Liver (tissue), 9 donors: ENCODE measurements around the gene MON2. TPM values are rescaled to one million over a fixed set of nuclear protein-coding genes. Genes with fewer than 3 reads are reported as not detected.

Experiments
- DNase-seq: peaks from one replicate; pipeline ENCODE4 v3.0.0-alpha.2; 2017; ENCODE audit warnings: low spot score
- H3K27ac ChIP-seq, 2 donors: one replicate each; pipeline ENCODE4 v1.7.0; 2013; ENCODE audit warnings: inconsistent platforms in 2 of 2, low read length in 2 of 2, control low read depth in 1 of 2, low read depth in 1 of 2, mild to moderate bottlenecking in 1 of 2
- H3K27me3 ChIP-seq, 4 donors: one replicate each; pipeline versions ENCODE4 v1.6.1 to v1.7.0; 2013; ENCODE audit warnings: low read length in 3 of 4, inconsistent platforms in 1 of 4, mild to moderate bottlenecking in 1 of 4, moderate library complexity in 1 of 4; ENCODE audit not compliant: control insufficient read depth in 4 of 4, insufficient read depth in 4 of 4
- H3K36me3 ChIP-seq, 4 donors: one replicate each; pipeline versions ENCODE4 v1.6.1 to v1.7.0; 2013; ENCODE audit warnings: low read length in 3 of 4, mild to moderate bottlenecking in 3 of 4, low read depth in 1 of 4, moderate library complexity in 1 of 4; ENCODE audit not compliant: control insufficient read depth in 4 of 4, insufficient read depth in 3 of 4
- H3K4me1 ChIP-seq, 4 donors: one replicate each; pipeline versions ENCODE4 v1.6.1 to v1.7.0; 2013; ENCODE audit warnings: low read length in 3 of 4, mild to moderate bottlenecking in 3 of 4, moderate library complexity in 1 of 4; ENCODE audit not compliant: control insufficient read depth in 4 of 4, insufficient read depth in 4 of 4
- H3K4me3 ChIP-seq, 3 donors: one replicate each; pipeline versions ENCODE4 v1.6.1 to v1.7.0; 2013; ENCODE audit warnings: low read length in 3 of 3, control low read depth in 1 of 3, low read depth in 1 of 3, mild to moderate bottlenecking in 1 of 3
- H3K9ac ChIP-seq, 2 donors: one replicate each; pipeline ENCODE4 v1.7.0; 2013; ENCODE audit warnings: low read length in 2 of 2, mild to moderate bottlenecking in 2 of 2, moderate library complexity in 2 of 2, control low read depth in 1 of 2, low read depth in 1 of 2
- H3K9me3 ChIP-seq, 4 donors: one replicate each; pipeline versions ENCODE4 v1.6.1 to v1.7.0; 2013; ENCODE audit warnings: low read length in 3 of 4; ENCODE audit not compliant: control insufficient read depth in 4 of 4
- CTCF ChIP-seq: fragments of 150-350 bp; IDR thresholded peaks from 2 replicates; pipeline ENCODE4 v1.5.1; 2017; ENCODE audit warnings: improper control_type of control experiment, low read depth, low read length; ENCODE audit not compliant: missing input control
- FOXA1 ChIP-seq: IDR thresholded peaks from 2 replicates; pipeline ENCODE4 v1.6.1; 2016; ENCODE audit warnings: antibody characterized with exemption
- JUND ChIP-seq, 2 donors: IDR thresholded peaks; 2 replicates each; pipeline ENCODE4 v1.6.1; 2016; ENCODE audit warnings: antibody characterized with exemption in 2 of 2
- NR2F2 ChIP-seq: IDR thresholded peaks from 2 replicates; pipeline ENCODE4 v1.6.1; 2016; ENCODE audit warnings: antibody characterized with exemption
- RAD21 ChIP-seq, 2 donors: IDR thresholded peaks; 2 replicates each; pipeline ENCODE4 v1.6.1; 2016; ENCODE audit warnings: antibody characterized with exemption in 2 of 2, mild to moderate bottlenecking in 2 of 2
- REST ChIP-seq: IDR thresholded peaks from 2 replicates; pipeline ENCODE4 v1.6.1; 2016; ENCODE audit warnings: antibody characterized with exemption, mild to moderate bottlenecking
- RXRA ChIP-seq, 2 donors: IDR thresholded peaks; 2 replicates each; pipeline ENCODE4 v1.6.1; 2017 to 2018; ENCODE audit warnings: antibody characterized with exemption in 2 of 2, mild to moderate bottlenecking in 1 of 2
- SP1 ChIP-seq: IDR thresholded peaks from 2 replicates; pipeline ENCODE4 v1.6.1; 2018; ENCODE audit warnings: antibody characterized with exemption, mild to moderate bottlenecking
- TAF1 ChIP-seq: conservative IDR thresholded peaks from 2 replicates; pipeline ENCODE4 v1.6.1; 2016; ENCODE audit warnings: antibody characterized with exemption, mild to moderate bottlenecking
- WGBS: extraction: QIAGEN DNeasy Blood & Tissue Kit; methylation state at CpG from one replicate; pipeline ENCODE4 v1.1.7; 2013; 5-methylcytosine and 5-hydroxymethylcytosine counted together
- polyA plus RNA-seq, 2 donors: library from polyadenylated mRNA; stranded (reverse) in 1 of 2; unstranded in 1 of 2; fragments of 200-250 nt in 1 of 2; fragments of >200 nt in 1 of 2; fragmentation: Nextera tagmentation in 1 of 2; extraction: Ambion mirVana in 1 of 2; gene quantifications; one replicate each; pipeline versions ENCODE4 v1.2.1 to v1.2.3, GENCODE V29; 2013 to 2015
- total RNA-seq, 2 donors: library from RNA; depleted of rRNA; stranded (reverse); fragments of >200 nt; gene quantifications; one replicate each; pipeline ENCODE4 v1.2.3, GENCODE V29; 2014
- donor health status: healthy.
- donor health status: healthy.
- donor health status: healthy.
- donor health status: healthy.
- donor health status: healthy.

MON2 gene
- total and polyA plus RNA-seq, 4 donors, result 7.5 to 69.9 (median 25.8) TPM

GRCh38 chr12:62602255-62603060 lies 135.8 kb downstream of the MON2 start (continued):
- no peak for TF ChIP-seq REST
- peak in 1 of 2 donors; percentile 3 for TF ChIP-seq RXRA (IDR thresholded peaks at IDR 0.05)
- TF ChIP-seq RAD21 (IDR thresholded peaks at IDR 0.05), result peak in 1 of 2 donors; percentile 32
- TF ChIP-seq SP1, result peak; percentile 58
- TF ChIP-seq FOXA1, result no peak

- TF ChIP-seq SP1, result peak; percentile 21
- peak; percentile 52 to 60 for TF ChIP-seq RAD21 (IDR thresholded peaks at IDR 0.05)
- peak; percentile 62 for TF ChIP-seq CTCF
- no peak for TF ChIP-seq JUND (IDR thresholded peaks at IDR 0.05)
- peak; percentile 47 for TF ChIP-seq TAF1
- Histone ChIP-seq H3K4me3 (peak overlapping the region; percentile 71 to 96 (median 90)), H3K4me1 (peaks cover 0 to 12% (median 6%) of the 10 kb centered on the region in 4 donors), H3K27me3 (no peaks in the 10 kb centered on the region), H3K9ac (peak overlapping the region; percentile 91 to 93), H3K27ac (peak overlapping the region; percentile 100), H3K36me3 (no peaks in the 10 kb centered on the region), H3K9me3 (no peaks in the 10 kb centered on the region)
- under 1% methylated on average over 94 of the region's 94 CpGs for WGBS
- peak; percentile 82 for DNase-seq
These were observed 136.6 kb downstream of the MON2 start for GRCh38 chr12:62603061-62603810.

GRCh38 chr12:62603811-62604098 lies 137.1 kb downstream of the MON2 start:
- under 1% methylated on average over 14 of the region's 14 CpGs for WGBS
- Histone ChIP-seq H3K27me3 (no peaks in the 10 kb centered on the region), H3K36me3 (no peaks in the 10 kb centered on the region), H3K27ac (peak overlapping the region; percentile 100), H3K9ac (peak overlapping the region; percentile 71 to 91), H3K4me1 (peaks cover 0 to 12% (median 6%) of the 10 kb centered on the region in 4 donors), H3K9me3 (no peaks in the 10 kb centered on the region), H3K4me3 (peak overlapping the region; percentile 71 to 96 (median 90))
- no peak for DNase-seq
- no peak for TF ChIP-seq NR2F2
